Astrocyte (in vitro differentiated cells and primary cell): Measurements from ENCODE around the gene ATF3. TPM values are rescaled to one million over a fixed set of nuclear protein-coding genes. Genes with fewer than 3 reads are reported as not detected.

Experiments
- DNase-seq: peaks from one replicate; pipeline ENCODE4 v3.0.0-alpha.2; 2010; ENCODE audit warnings: low read depth
- FAIRE-seq: peaks from 2 replicates; lab custom pipeline; 2011; peaks lifted over from hg19 to GRCh38; lab: Jason Lieb, UNC
- H2AFZ ChIP-seq: 2 replicates; pipeline ENCODE4 v1.6.0; 2012; ENCODE audit warnings: low read depth, low read length, inconsistent platforms
- H3K27ac ChIP-seq: 2 replicates; pipeline ENCODE4 v1.5.1; 2011; ENCODE audit warnings: low read depth, low read length, inconsistent platforms
- H3K27me3 ChIP-seq: 2 replicates; pipeline ENCODE4 v1.6.0; 2011; ENCODE audit warnings: low read length, inconsistent platforms; ENCODE audit not compliant: insufficient read depth
- H3K36me3 ChIP-seq: 2 replicates; pipeline ENCODE4 v1.5.1; 2011; ENCODE audit warnings: low read length, inconsistent platforms; ENCODE audit not compliant: insufficient read depth
- H3K4me1 ChIP-seq: 2 replicates; pipeline ENCODE4 v1.5.1; 2011; ENCODE audit warnings: low read length, inconsistent platforms; ENCODE audit not compliant: insufficient read depth
- H3K4me2 ChIP-seq: 2 replicates; pipeline ENCODE4 v1.6.0; 2012; ENCODE audit warnings: low read length, inconsistent platforms
- H3K4me3 ChIP-seq: 2 replicates; pipeline ENCODE4 v1.5.1; 2011; ENCODE audit warnings: low read depth, mild to moderate bottlenecking, low read length, inconsistent platforms; ENCODE audit not compliant: insufficient read depth
- H3K79me2 ChIP-seq: 2 replicates; pipeline ENCODE4 v1.6.0; 2012; ENCODE audit warnings: mild to moderate bottlenecking, low read length, inconsistent platforms; ENCODE audit not compliant: insufficient read depth
- H3K9ac ChIP-seq: 2 replicates; pipeline ENCODE4 v1.6.0; 2012; ENCODE audit warnings: mild to moderate bottlenecking, low read length, inconsistent platforms
- H3K9me3 ChIP-seq: 2 replicates; pipeline ENCODE4 v1.5.1; 2012; ENCODE audit warnings: low read depth, mild to moderate bottlenecking, low read length, inconsistent platforms; ENCODE audit not compliant: insufficient read depth
- H4K20me1 ChIP-seq: 2 replicates; pipeline ENCODE4 v1.6.0; 2012; ENCODE audit warnings: low read length, inconsistent platforms; ENCODE audit not compliant: insufficient read depth
- H3K27ac Mint-ChIP-seq: one replicate; pipeline ENCODE4 v1.8.0; 2021; ENCODE audit warnings: mild to moderate bottlenecking, mixed read lengths; ENCODE audit not compliant: unreplicated experiment
- H3K27me3 Mint-ChIP-seq: one replicate; pipeline ENCODE4 v1.8.0; 2021; ENCODE audit warnings: low read depth, mixed read lengths; ENCODE audit not compliant: unreplicated experiment
- H3K36me3 Mint-ChIP-seq: one replicate; pipeline ENCODE4 v1.8.0; 2021; ENCODE audit warnings: low read depth, mixed read lengths; ENCODE audit not compliant: unreplicated experiment
- H3K4me1 Mint-ChIP-seq: one replicate; pipeline ENCODE4 v1.8.0; 2021; ENCODE audit warnings: low read depth, mixed read lengths; ENCODE audit not compliant: unreplicated experiment
- H3K4me3 Mint-ChIP-seq: one replicate; pipeline ENCODE4 v1.8.0; 2021; ENCODE audit warnings: mild to moderate bottlenecking, moderate library complexity, mixed read lengths; ENCODE audit not compliant: unreplicated experiment
- H3K9me3 Mint-ChIP-seq: one replicate; pipeline ENCODE4 v1.8.0; 2021; ENCODE audit warnings: mild to moderate bottlenecking, mixed read lengths; ENCODE audit not compliant: unreplicated experiment
- EZH2 ChIP-seq: IDR thresholded peaks from 2 replicates; pipeline ENCODE4 v1.6.1; 2012; ENCODE audit warnings: mild to moderate bottlenecking, low read length, inconsistent platforms; ENCODE audit not compliant: insufficient read depth
- total RNA-seq: library from RNA; stranded (reverse); gene quantifications from 2 replicates; pipeline ENCODE4 v1.2.1, GENCODE V29; 2021
- TF ChIP-seq, protein P1 (sequence below): IDR thresholded peaks from 2 replicates; pipeline ENCODE4 v1.5.1; 2011; ENCODE audit warnings: low read depth, mild to moderate bottlenecking, inconsistent platforms, low read length, moderate library complexity; ENCODE audit not compliant: insufficient read depth

Gene ATF3
- total RNA-seq, 1 donor from 2014 or later: 87.6 TPM

DNA sequence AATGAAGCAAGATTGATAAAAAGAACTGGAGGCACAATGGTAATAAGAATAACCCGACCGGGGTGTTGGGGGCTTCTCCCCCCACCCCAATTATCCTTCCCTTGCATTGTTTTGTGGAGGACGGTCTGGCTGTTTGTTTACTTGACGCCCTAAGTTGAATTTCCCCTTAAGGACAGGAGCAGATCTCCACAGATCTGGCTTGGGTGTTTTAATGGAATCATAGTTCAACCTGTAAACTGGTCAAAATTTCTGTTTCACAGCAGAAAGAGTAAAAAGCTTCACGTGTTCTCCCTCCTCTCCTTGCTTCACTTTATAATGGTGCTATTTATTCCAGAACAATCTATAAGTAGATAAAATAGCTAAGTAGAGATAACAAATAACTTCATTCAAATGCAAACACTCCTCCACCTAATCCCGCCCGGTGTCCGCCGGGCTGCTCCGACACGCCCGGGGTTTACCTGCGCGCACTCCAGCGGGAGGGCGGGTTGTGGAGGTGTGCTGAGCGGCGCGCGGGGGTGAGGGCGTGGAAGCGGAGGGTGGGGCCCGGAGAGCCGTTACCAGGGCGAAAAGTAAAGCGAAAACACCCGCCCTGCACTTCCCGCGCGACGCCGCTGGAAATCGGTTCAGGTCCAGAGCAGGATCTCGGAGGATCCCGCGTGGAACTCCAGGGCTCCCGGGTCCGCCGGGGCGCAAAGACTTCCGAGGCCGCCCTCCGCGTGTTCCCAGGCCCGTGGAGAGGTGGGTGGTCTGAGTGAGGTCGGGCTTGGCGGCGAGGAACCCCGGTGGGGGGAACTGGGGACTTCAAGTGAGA is 2.0 kb upstream of the ATF3 start:
- H4K20me1 ChIP-seq: peaks cover 22% of the 10 kb centered on the region
- no peak overlapping the region for H3K27ac ChIP-seq
- no peaks in the 10 kb centered on the region for H3K36me3 Mint-ChIP-seq
- peak overlapping the region; percentile 93 for H3K9ac ChIP-seq
- no peaks in the 10 kb centered on the region for H3K9me3 ChIP-seq
- no peaks in the 10 kb centered on the region for H3K9me3 Mint-ChIP-seq
- FAIRE-seq: no peak
- TF ChIP-seq EZH2: peak; percentile 97
- TF ChIP-seq, protein P1, sequence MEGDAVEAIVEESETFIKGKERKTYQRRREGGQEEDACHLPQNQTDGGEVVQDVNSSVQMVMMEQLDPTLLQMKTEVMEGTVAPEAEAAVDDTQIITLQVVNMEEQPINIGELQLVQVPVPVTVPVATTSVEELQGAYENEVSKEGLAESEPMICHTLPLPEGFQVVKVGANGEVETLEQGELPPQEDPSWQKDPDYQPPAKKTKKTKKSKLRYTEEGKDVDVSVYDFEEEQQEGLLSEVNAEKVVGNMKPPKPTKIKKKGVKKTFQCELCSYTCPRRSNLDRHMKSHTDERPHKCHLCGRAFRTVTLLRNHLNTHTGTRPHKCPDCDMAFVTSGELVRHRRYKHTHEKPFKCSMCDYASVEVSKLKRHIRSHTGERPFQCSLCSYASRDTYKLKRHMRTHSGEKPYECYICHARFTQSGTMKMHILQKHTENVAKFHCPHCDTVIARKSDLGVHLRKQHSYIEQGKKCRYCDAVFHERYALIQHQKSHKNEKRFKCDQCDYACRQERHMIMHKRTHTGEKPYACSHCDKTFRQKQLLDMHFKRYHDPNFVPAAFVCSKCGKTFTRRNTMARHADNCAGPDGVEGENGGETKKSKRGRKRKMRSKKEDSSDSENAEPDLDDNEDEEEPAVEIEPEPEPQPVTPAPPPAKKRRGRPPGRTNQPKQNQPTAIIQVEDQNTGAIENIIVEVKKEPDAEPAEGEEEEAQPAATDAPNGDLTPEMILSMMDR: no peak
- no peaks in the 10 kb centered on the region for H3K36me3 ChIP-seq
- H3K4me2 ChIP-seq: peak overlapping the region; percentile 96
- H2AFZ ChIP-seq: no peak overlapping the region
- H3K4me3 ChIP-seq: peak overlapping the region; percentile 27
- peak overlapping the region; percentile 95 for H3K27ac Mint-ChIP-seq
- H3K4me1 ChIP-seq: peaks cover 15% of the 10 kb centered on the region
- H3K79me2 ChIP-seq: peaks cover 12% of the 10 kb centered on the region
- no peak for DNase-seq
- peak overlapping the region; percentile 96 for H3K4me3 Mint-ChIP-seq
- H3K27me3 ChIP-seq: peaks cover 69% of the 10 kb centered on the region
- H3K4me1 Mint-ChIP-seq: peaks cover 30% of the 10 kb centered on the region
- H3K27me3 Mint-ChIP-seq: peaks cover 16% of the 10 kb centered on the region

DNA sequence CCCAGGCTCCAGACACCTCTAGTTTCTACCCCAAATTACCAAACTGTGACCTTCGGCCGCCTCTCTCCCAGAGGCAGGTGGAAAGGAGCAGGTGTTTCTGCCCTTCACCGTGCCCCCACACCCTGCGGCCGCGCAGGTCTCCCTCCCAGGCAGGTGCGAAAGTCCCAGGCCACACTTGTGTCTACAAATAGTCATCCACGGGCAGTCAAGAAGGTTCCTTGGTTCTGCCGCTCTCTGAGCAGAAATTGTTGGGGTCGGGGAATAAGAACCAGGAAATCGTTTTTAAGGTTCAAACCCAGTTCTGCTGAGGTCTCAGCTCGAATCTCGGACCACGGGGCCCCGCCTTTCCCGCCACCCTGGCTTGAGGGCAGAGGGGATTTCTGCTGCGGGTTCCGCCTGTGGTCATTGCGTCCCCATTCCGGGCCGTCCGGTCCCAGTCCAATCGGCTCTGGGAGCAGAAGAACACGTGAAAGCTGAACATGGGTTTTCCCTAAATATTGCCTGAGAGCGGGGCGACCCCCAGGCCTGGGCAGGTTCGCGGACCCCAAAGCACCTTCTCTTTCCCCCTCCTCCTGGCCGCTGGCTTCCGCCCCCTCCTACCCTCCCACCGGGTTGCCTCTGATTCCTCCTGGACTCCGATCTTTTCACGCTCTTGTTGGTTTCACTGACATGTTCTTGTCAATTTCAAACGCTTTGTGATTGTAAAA is 1.2 kb upstream of the ATF3 start:
- Histone ChIP-seq H3K4me2 (peak overlapping the region; percentile 96), H3K27me3 (peaks cover 63% of the 10 kb centered on the region), H3K4me3 (peak overlapping the region; percentile 71), H3K9me3 (no peaks in the 10 kb centered on the region), H4K20me1 (peaks cover 28% of the 10 kb centered on the region), H3K79me2 (peaks cover 12% of the 10 kb centered on the region), H3K36me3 (no peaks in the 10 kb centered on the region), H3K27ac (no peak overlapping the region), H3K4me1 (peaks cover 15% of the 10 kb centered on the region), H3K9ac (peak overlapping the region; percentile 93), H2AFZ (no peak overlapping the region)
- no peaks in the 10 kb centered on the region for H3K9me3 Mint-ChIP-seq
- H3K4me3 Mint-ChIP-seq: peak overlapping the region; percentile 96
- DNase-seq (no peak), FAIRE-seq (no peak)
- peak; percentile 97 for TF ChIP-seq EZH2
- TF ChIP-seq, protein P1: no peak
- peaks cover 30% of the 10 kb centered on the region for H3K4me1 Mint-ChIP-seq
- H3K36me3 Mint-ChIP-seq: no peaks in the 10 kb centered on the region
- H3K27ac Mint-ChIP-seq: peak overlapping the region; percentile 95
- H3K27me3 Mint-ChIP-seq: peaks cover 15% of the 10 kb centered on the region
